Liver (tissue), 9 donors: Measurements from ENCODE around the gene RPL31. TPM values are rescaled to one million over a fixed set of nuclear protein-coding genes. Genes with fewer than 3 reads are reported as not detected.

ENCODE experiments used
- DNase-seq: peaks from one replicate; pipeline ENCODE4 v3.0.0-alpha.2; 2017; ENCODE audit warnings: low spot score
- H3K27ac ChIP-seq, 2 donors: one replicate each; pipeline ENCODE4 v1.7.0; 2013; ENCODE audit warnings: inconsistent platforms in 2 of 2, low read length in 2 of 2, control low read depth in 1 of 2, low read depth in 1 of 2, mild to moderate bottlenecking in 1 of 2
- H3K27me3 ChIP-seq, 4 donors: one replicate each; pipeline versions ENCODE4 v1.6.1 to v1.7.0; 2013; ENCODE audit warnings: low read length in 3 of 4, inconsistent platforms in 1 of 4, mild to moderate bottlenecking in 1 of 4, moderate library complexity in 1 of 4; ENCODE audit not compliant: control insufficient read depth in 4 of 4, insufficient read depth in 4 of 4
- H3K36me3 ChIP-seq, 4 donors: one replicate each; pipeline versions ENCODE4 v1.6.1 to v1.7.0; 2013; ENCODE audit warnings: low read length in 3 of 4, mild to moderate bottlenecking in 3 of 4, low read depth in 1 of 4, moderate library complexity in 1 of 4; ENCODE audit not compliant: control insufficient read depth in 4 of 4, insufficient read depth in 3 of 4
- H3K4me1 ChIP-seq, 4 donors: one replicate each; pipeline versions ENCODE4 v1.6.1 to v1.7.0; 2013; ENCODE audit warnings: low read length in 3 of 4, mild to moderate bottlenecking in 3 of 4, moderate library complexity in 1 of 4; ENCODE audit not compliant: control insufficient read depth in 4 of 4, insufficient read depth in 4 of 4
- H3K4me3 ChIP-seq, 3 donors: one replicate each; pipeline versions ENCODE4 v1.6.1 to v1.7.0; 2013; ENCODE audit warnings: low read length in 3 of 3, control low read depth in 1 of 3, low read depth in 1 of 3, mild to moderate bottlenecking in 1 of 3
- H3K9ac ChIP-seq, 2 donors: one replicate each; pipeline ENCODE4 v1.7.0; 2013; ENCODE audit warnings: low read length in 2 of 2, mild to moderate bottlenecking in 2 of 2, moderate library complexity in 2 of 2, control low read depth in 1 of 2, low read depth in 1 of 2
- H3K9me3 ChIP-seq, 4 donors: one replicate each; pipeline versions ENCODE4 v1.6.1 to v1.7.0; 2013; ENCODE audit warnings: low read length in 3 of 4; ENCODE audit not compliant: control insufficient read depth in 4 of 4
- ATF3 ChIP-seq: IDR thresholded peaks from 2 replicates; pipeline ENCODE4 v1.6.1; 2016; ENCODE audit warnings: antibody characterized with exemption
- CTCF ChIP-seq: fragments of 150-350 bp; IDR thresholded peaks from 2 replicates; pipeline ENCODE4 v1.5.1; 2017; ENCODE audit warnings: improper control_type of control experiment, low read depth, low read length; ENCODE audit not compliant: missing input control
- EGR1 ChIP-seq, 2 donors: IDR thresholded peaks; 2 replicates each; pipeline ENCODE4 v1.6.1; 2016 to 2018; ENCODE audit warnings: antibody characterized with exemption in 2 of 2, low read depth in 2 of 2
- FOXA1 ChIP-seq: IDR thresholded peaks from 2 replicates; pipeline ENCODE4 v1.6.1; 2016; ENCODE audit warnings: antibody characterized with exemption
- FOXA2 ChIP-seq: IDR thresholded peaks from 2 replicates; pipeline ENCODE4 v1.6.1; 2016; ENCODE audit warnings: antibody characterized with exemption
- GABPA ChIP-seq, 2 donors: IDR thresholded peaks in 1 of 2; conservative IDR thresholded peaks in 1 of 2; 2 replicates each; pipeline ENCODE4 v1.6.1; 2016; ENCODE audit warnings: antibody characterized with exemption in 2 of 2, mild to moderate bottlenecking in 1 of 2, moderate library complexity in 1 of 2
- HNF4G ChIP-seq: IDR thresholded peaks from 2 replicates; pipeline ENCODE4 v1.6.1; 2016; ENCODE audit warnings: antibody characterized with exemption
- JUND ChIP-seq, 2 donors: IDR thresholded peaks; 2 replicates each; pipeline ENCODE4 v1.6.1; 2016; ENCODE audit warnings: antibody characterized with exemption in 2 of 2
- MAX ChIP-seq: IDR thresholded peaks from 2 replicates; pipeline ENCODE4 v1.6.1; 2016; ENCODE audit warnings: antibody characterized with exemption
- NR2F2 ChIP-seq: IDR thresholded peaks from 2 replicates; pipeline ENCODE4 v1.6.1; 2016; ENCODE audit warnings: antibody characterized with exemption
- RAD21 ChIP-seq, 2 donors: IDR thresholded peaks; 2 replicates each; pipeline ENCODE4 v1.6.1; 2016; ENCODE audit warnings: antibody characterized with exemption in 2 of 2, mild to moderate bottlenecking in 2 of 2
- REST ChIP-seq: IDR thresholded peaks from 2 replicates; pipeline ENCODE4 v1.6.1; 2016; ENCODE audit warnings: antibody characterized with exemption, mild to moderate bottlenecking
- RXRA ChIP-seq, 2 donors: IDR thresholded peaks; 2 replicates each; pipeline ENCODE4 v1.6.1; 2017 to 2018; ENCODE audit warnings: antibody characterized with exemption in 2 of 2, mild to moderate bottlenecking in 1 of 2
- SP1 ChIP-seq: IDR thresholded peaks from 2 replicates; pipeline ENCODE4 v1.6.1; 2018; ENCODE audit warnings: antibody characterized with exemption, mild to moderate bottlenecking
- TAF1 ChIP-seq: conservative IDR thresholded peaks from 2 replicates; pipeline ENCODE4 v1.6.1; 2016; ENCODE audit warnings: antibody characterized with exemption, mild to moderate bottlenecking
- YY1 ChIP-seq: IDR thresholded peaks from 2 replicates; pipeline ENCODE4 v1.6.1; 2016; ENCODE audit warnings: antibody characterized with exemption, mild to moderate bottlenecking
- ZBTB33 ChIP-seq: IDR thresholded peaks from 2 replicates; pipeline ENCODE4 v1.6.1; 2016; ENCODE audit warnings: antibody characterized with exemption
- WGBS: extraction: QIAGEN DNeasy Blood & Tissue Kit; methylation state at CpG from one replicate; pipeline ENCODE4 v1.1.7; 2013; 5-methylcytosine and 5-hydroxymethylcytosine counted together
- polyA plus RNA-seq, 2 donors: library from polyadenylated mRNA; stranded (reverse) in 1 of 2; unstranded in 1 of 2; fragments of 200-250 nt in 1 of 2; fragments of >200 nt in 1 of 2; fragmentation: Nextera tagmentation in 1 of 2; extraction: Ambion mirVana in 1 of 2; gene quantifications; one replicate each; pipeline versions ENCODE4 v1.2.1 to v1.2.3, GENCODE V29; 2013 to 2015
- total RNA-seq, 2 donors: library from RNA; depleted of rRNA; stranded (reverse); fragments of >200 nt; gene quantifications; one replicate each; pipeline ENCODE4 v1.2.3, GENCODE V29; 2014
- donor health status: healthy.
- donor health status: healthy.
- donor health status: healthy.
- donor health status: healthy.
- donor health status: healthy.

RPL31 gene
- total and polyA plus RNA-seq, 4 donors, result 220 to 1,995 (median 581) TPM

- no peaks in the 10 kb centered on the region for H3K4me1 ChIP-seq
- 93% methylated on average over 6 of the region's 6 CpGs for WGBS
- H3K36me3 ChIP-seq, result peaks cover 10 to 42% (median 26%) of the 10 kb centered on the region in 4 donors
- no peaks in the 10 kb centered on the region for H3K9me3 ChIP-seq
- H3K27ac ChIP-seq, result no peak overlapping the region
- no peaks in the 10 kb centered on the region for H3K27me3 ChIP-seq
- no peak overlapping the region for H3K4me3 ChIP-seq
- no peak overlapping the region for H3K9ac ChIP-seq
- TF ChIP-seq ATF3 (no peak), HNF4G (no peak), FOXA2 (no peak), RXRA (IDR thresholded peaks at IDR 0.05) (no peak), ZBTB33 (no peak), SP1 (no peak), REST (no peak), TAF1 (no peak), JUND (IDR thresholded peaks at IDR 0.05) (no peak), RAD21 (IDR thresholded peaks at IDR 0.05) (no peak), CTCF (no peak), NR2F2 (no peak), EGR1 (IDR thresholded peaks at IDR 0.05; ENCODE audit: low read depth in 2 of 2) (no peak), FOXA1 (no peak), GABPA (IDR thresholded peaks at IDR 0.05 in 1 of 2, conservative IDR thresholded peaks at IDR 0.05 in 1 of 2) (no peak), MAX (no peak), YY1 (no peak)
- no peak for DNase-seq
Measured at GRCh38 chr2:101025561-101025960, 23.5 kb downstream of the RPL31 start.

GRCh38 chr2:101026253-101026701, 24.2 kb downstream of the RPL31 start:
- Histone ChIP-seq H3K27ac (no peak overlapping the region), H3K36me3 (peaks cover 9 to 38% (median 22%) of the 10 kb centered on the region in 4 donors), H3K4me1 (no peaks in the 10 kb centered on the region), H3K9me3 (no peaks in the 10 kb centered on the region), H3K27me3 (no peaks in the 10 kb centered on the region), H3K9ac (no peak overlapping the region), H3K4me3 (no peak overlapping the region)
- WGBS, result 55% methylated on average over 9 of the region's 9 CpGs
- TF ChIP-seq NR2F2, result no peak
- no peak for TF ChIP-seq RXRA (IDR thresholded peaks at IDR 0.05)
- no peak for DNase-seq
